AG04450 (cell line): ENCODE measurements around the gene VAV1. TPM values are rescaled to one million over a fixed set of nuclear protein-coding genes. Genes with fewer than 3 reads are reported as not detected.
"Not testable (repeated sequence)": the region's sequence is repeated elsewhere in the genome, so short reads cannot be mapped to it uniquely, and the experiment has no call there.

ENCODE experiments used
- CTCF ChIA-PET: fragments of 300-600, 350-600 bp; formaldehyde crosslinking; extraction: SDS; loops from one replicate; lab custom pipeline; 2022; ENCODE audit warnings: antibody characterized with exemption, inconsistent platforms; lab: Charles Lee
- POLR2A ChIA-PET: fragments of 350-600 bp; formaldehyde crosslinking; extraction: SDS; loops from one replicate; lab custom pipeline; 2021; ENCODE audit warnings: antibody characterized with exemption, inconsistent platforms; lab: Yijun Ruan, JAX
- DNase-seq: peaks from one replicate; pipeline ENCODE4 v3.0.0-alpha.2; 2011; ENCODE audit warnings: low read depth, low spot score
- H3K27ac ChIP-seq: one replicate; pipeline ENCODE4 v1.5.1; 2012; ENCODE audit warnings: low read depth, low read length, control low read depth
- H3K27me3 ChIP-seq: one replicate; pipeline ENCODE4 v1.6.0; 2012; ENCODE audit warnings: low read length; ENCODE audit not compliant: control insufficient read depth, insufficient read depth
- H3K4me3 ChIP-seq: 2 replicates; pipeline ENCODE4 v1.5.1; 2011; ENCODE audit warnings: mild to moderate bottlenecking, low read depth, low read length, control low read depth
- H3K9me3 ChIP-seq: 2 replicates; pipeline ENCODE4 v1.5.1; 2012; ENCODE audit warnings: low read length; ENCODE audit not compliant: control insufficient read depth, insufficient read depth
- polyA plus RNA-seq: library from polyadenylated mRNA; depleted of rRNA; stranded (reverse); fragments of >200 nt; gene quantifications from 2 replicates; pipeline ENCODE4 v1.2.3, GENCODE V29; 2011
- TF ChIP-seq, protein P1 (sequence below): IDR thresholded peaks from 2 replicates; pipeline ENCODE4 v1.5.1; 2011; ENCODE audit warnings: low read depth, low read length, control low read depth, inconsistent platforms

The VAV1 gene
- polyA plus RNA-seq, 1 experiment = not detected

DNA sequence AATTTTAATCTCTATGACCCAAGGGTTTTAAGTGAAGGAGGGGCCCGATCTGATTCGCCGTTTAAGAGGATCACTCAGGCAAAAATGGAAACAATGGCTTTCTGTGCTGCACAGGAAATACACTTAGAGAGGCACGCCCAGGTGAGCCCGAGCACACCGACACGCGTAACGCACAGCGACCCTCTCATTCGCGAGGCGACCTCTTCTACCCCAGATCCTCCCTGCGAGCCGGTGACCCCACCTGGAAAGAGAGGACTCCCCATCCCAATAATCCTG, 5.5 kb upstream of the VAV1 start:
- CTCF ChIA-PET = no interaction called here
- TF ChIP-seq, protein P1, sequence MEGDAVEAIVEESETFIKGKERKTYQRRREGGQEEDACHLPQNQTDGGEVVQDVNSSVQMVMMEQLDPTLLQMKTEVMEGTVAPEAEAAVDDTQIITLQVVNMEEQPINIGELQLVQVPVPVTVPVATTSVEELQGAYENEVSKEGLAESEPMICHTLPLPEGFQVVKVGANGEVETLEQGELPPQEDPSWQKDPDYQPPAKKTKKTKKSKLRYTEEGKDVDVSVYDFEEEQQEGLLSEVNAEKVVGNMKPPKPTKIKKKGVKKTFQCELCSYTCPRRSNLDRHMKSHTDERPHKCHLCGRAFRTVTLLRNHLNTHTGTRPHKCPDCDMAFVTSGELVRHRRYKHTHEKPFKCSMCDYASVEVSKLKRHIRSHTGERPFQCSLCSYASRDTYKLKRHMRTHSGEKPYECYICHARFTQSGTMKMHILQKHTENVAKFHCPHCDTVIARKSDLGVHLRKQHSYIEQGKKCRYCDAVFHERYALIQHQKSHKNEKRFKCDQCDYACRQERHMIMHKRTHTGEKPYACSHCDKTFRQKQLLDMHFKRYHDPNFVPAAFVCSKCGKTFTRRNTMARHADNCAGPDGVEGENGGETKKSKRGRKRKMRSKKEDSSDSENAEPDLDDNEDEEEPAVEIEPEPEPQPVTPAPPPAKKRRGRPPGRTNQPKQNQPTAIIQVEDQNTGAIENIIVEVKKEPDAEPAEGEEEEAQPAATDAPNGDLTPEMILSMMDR = no peak
- Histone ChIP-seq H3K27ac (no peak overlapping the region), H3K9me3 (no peaks in the 10 kb centered on the region; the same call in 1 of the 2 replicates), H3K27me3 (peaks cover 7% of the 10 kb centered on the region), H3K4me3 (peak overlapping the region; percentile 10)
- no peak for DNase-seq
- POLR2A ChIA-PET = no interaction called here

DNA sequence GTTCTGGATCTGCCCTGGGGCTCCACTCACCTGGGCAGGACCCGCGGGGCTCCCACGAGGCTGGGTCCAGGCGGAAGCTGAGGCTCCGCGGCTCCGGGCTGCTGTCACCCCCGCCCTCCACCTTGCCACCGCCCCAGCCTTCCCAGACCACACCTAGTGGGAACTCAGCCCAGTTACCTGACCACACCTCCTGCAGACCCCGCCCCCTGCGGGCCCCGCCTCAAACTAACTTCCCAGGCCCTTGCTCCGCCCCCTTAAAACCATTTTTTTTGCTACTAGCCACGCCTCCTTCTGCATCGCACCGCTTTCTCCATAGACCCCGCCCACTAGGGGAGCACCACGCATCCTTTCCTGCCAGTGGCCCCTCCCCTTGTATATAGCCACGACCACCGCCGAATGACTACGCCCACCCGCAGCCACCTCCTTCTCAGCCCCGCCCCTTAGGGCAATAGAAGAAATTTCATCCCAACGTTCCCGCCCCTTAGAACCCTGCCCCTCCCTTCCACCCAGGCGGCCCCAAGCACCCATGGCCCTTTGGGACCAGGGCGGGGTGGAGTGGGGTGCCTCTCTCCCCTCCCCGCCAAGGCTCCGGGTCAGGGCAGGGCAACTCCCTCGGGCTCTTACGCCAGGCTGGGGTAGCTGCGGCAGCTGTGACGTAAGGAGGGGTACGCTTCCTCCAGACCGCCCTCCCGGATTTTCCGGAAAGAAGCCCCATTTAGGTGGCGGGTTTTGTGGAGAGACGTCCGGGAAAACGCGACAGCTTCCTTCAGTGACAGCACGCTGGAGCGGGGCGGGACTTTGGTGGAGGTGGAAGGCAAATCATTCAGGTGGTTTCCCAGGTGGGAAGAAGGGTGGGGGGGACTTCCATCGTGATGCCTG, 4.9 kb upstream of the VAV1 start, which contains the start of gene SH2D3A:
Gene SH2D3A (minus strand): TSS at position 79 of the 879 bp plus-strand sequence. CDS start 3,687 bp downstream, outside the sequence.
- POLR2A ChIA-PET = no interaction called here
- DNase-seq = no peak
- Histone ChIP-seq H3K4me3 (peak within 1 kb of the TSS; percentile 10), H3K27ac (no peak within 1 kb of the TSS), H3K27me3 (peaks cover 7% of the 10 kb centered on the region), H3K9me3 (peaks cover under 1% of the 10 kb centered on the region; the same call in 1 of the 2 replicates)
- CTCF ChIA-PET = interaction anchor here (0.9 to 2.5 kb wide), 2 partner anchors 29 to 249 kb away, joined by 5 to 14 read pairs; partner anchors contain the start of genes GPR108 and TRIP10
- TF ChIP-seq, protein P1 = no peak

DNA sequence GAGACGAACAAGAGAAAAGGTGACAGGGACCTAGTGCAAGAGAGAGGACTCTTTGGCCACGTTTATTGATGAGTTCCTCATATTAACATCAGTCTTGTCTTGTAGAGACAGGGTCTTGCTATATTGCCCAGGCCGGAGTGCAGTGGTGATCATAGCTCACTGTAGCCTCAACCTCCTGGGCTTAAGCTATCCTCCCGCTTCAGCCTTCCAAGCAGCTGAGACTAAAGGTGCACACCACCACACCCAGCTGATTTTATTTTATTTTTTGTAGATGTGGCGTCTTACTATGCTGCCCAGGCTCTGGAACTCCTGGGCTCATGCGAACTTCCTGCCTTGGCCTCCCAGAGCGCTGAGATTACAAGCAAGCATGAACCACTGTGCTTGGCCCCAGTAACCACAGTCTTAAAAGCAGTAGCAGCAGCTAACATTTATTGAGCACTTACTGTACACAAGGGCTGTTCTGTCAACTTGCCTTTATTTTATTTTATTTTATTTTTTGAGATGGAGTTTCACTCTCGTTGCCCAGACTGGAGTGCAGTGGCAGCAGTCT, 4.2 kb upstream of the VAV1 start:
- ChIA-PET POLR2A (no interaction called here), CTCF (interaction anchor here (0.9 to 2.5 kb wide), 2 partner anchors 30 to 250 kb away, joined by 5 to 14 read pairs; partner anchors contain the start of genes GPR108 and TRIP10)
- TF ChIP-seq, protein P1 = no peak
- peaks cover 4% of the 10 kb centered on the region; the same call in 1 of the 2 replicates for H3K9me3 ChIP-seq
- H3K27ac ChIP-seq = no peak overlapping the region
- peaks cover 7% of the 10 kb centered on the region for H3K27me3 ChIP-seq
- no peak for DNase-seq
- H3K4me3 ChIP-seq = no peak overlapping the region

DNA sequence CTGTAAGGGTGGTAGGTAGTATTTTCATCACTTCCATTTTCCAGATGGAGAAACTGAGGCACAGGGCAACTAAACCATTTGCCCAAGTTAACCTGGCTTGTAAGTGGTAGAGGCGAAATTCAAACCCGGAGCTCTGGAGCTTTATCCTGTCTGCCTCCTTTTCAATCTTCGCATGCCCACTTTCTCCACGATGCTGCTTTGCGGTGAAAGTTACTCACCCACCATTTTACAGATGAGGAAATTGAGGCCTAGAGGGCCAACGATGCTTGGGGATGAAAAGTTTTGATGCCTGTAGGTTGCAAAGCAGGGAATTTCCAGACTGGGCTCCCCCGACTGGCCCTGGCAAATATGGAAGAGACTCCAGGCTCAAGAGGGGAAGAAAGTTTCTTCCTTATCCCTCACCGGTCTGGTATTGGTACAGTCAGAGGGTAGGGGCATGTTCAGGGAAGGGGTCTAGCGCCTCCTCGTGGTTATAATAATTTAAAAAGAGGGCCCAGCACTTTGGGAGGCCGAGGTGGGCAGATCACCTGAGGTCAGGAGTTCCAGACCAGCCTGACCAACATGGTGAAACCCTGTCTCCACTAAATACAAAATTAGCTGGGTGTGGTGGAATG, 3.4 kb upstream of the VAV1 start:
- H3K27me3 ChIP-seq = peaks cover 7% of the 10 kb centered on the region
- POLR2A ChIA-PET = no interaction called here
- DNase-seq = no peak
- no peak overlapping the region for H3K27ac ChIP-seq
- H3K9me3 ChIP-seq = peaks cover 4% of the 10 kb centered on the region; the same call in 1 of the 2 replicates
- CTCF ChIA-PET = interaction anchor here (0.9 to 2.5 kb wide), 2 partner anchors 31 to 137 kb away, joined by 3 to 14 read pairs; partner anchors contain the start of genes GPR108 and TRIP10
- TF ChIP-seq, protein P1 = peak; percentile 44
- no peak overlapping the region for H3K4me3 ChIP-seq

DNA sequence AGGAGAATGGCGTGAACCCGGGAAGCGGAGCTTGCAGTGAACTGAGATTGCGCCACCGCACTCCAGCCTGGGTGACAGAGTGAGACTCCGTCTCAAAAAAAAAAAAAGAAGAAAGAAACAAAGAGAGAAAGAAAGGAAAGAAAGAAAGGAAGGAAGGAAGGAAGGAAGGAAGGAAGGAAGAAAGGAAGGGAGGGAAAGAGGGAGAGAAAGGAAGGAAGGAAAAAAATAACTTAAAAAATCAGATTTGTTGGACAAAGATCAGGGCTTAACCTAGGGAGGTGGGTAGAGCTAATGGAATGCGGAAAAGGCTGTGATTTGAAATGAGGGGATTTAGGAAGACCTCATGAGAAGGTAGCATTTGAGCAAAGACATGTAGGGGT, 870 bp upstream of the VAV1 start:
- CTCF ChIA-PET = interaction anchor here (0.7 to 1.2 kb wide), 2 partner anchors 31 to 92 kb away, joined by 3 to 6 read pairs; no protein-coding TSS in a partner anchor
- not testable (repeated sequence) for H3K9me3 ChIP-seq, H3K27ac ChIP-seq, H3K27me3 ChIP-seq, DNase-seq, H3K4me3 ChIP-seq
- POLR2A ChIA-PET = interaction anchor here (0.7 kb wide), 1 partner anchor 43 kb away, joined by 11 read pairs; no protein-coding TSS in a partner anchor
